ENCODE results near the gene KSR2.

KSR2 gene

GRCh38 chr12:117692512-117692911 lies 276.3 kb downstream of the KSR2 start:
- DNase-seq (ENCODE audit: low read depth in 2 of 2) = no peak

- no peak for DNase-seq (ENCODE audit: low read depth in 2 of 2)
These were observed 278.9 kb downstream of the KSR2 start for GRCh38 chr12:117689857-117690256.

- no peak for DNase-seq (ENCODE audit: low read depth in 2 of 2)
These were observed 280.3 kb downstream of the KSR2 start for GRCh38 chr12:117688446-117688845.

GRCh38 chr12:117686911-117687377 lies 281.8 kb downstream of the KSR2 start:
- DNase-seq (ENCODE audit: low read depth in 2 of 2) = no peak

GRCh38 chr12:117686210-117686609 lies 282.6 kb downstream of the KSR2 start:
- no peak for DNase-seq (ENCODE audit: low read depth in 2 of 2)

GRCh38 chr12:117685110-117685926 lies 283.5 kb downstream of the KSR2 start:
- DNase-seq (ENCODE audit: low read depth in 2 of 2) = no peak

- no peak for DNase-seq (ENCODE audit: low read depth in 2 of 2)
These were observed 284.3 kb downstream of the KSR2 start for GRCh38 chr12:117684471-117684870.

GRCh38 chr12:117680312-117680711 lies 288.5 kb downstream of the KSR2 start:
- DNase-seq (ENCODE audit: low read depth in 2 of 2) = no peak

- DNase-seq (ENCODE audit: low read depth in 2 of 2) = no peak
These were observed 289.0 kb downstream of the KSR2 start for GRCh38 chr12:117679776-117680175.

GRCh38 chr12:117674763-117675162 lies 294.0 kb downstream of the KSR2 start:
- DNase-seq (ENCODE audit: low read depth in 2 of 2) = no peak

- no peak for DNase-seq (ENCODE audit: low read depth in 2 of 2)
These were observed 294.5 kb downstream of the KSR2 start for GRCh38 chr12:117674313-117674712.

- DNase-seq (ENCODE audit: low read depth in 2 of 2) = no peak
These were observed 297.1 kb downstream of the KSR2 start for GRCh38 chr12:117671734-117672133.

- no peak for DNase-seq (ENCODE audit: low read depth in 2 of 2)
These were observed 304.6 kb downstream of the KSR2 start for GRCh38 chr12:117664169-117664568.

GRCh38 chr12:117662620-117663395 lies 306.0 kb downstream of the KSR2 start:
- no peak for DNase-seq (ENCODE audit: low read depth in 2 of 2)

GRCh38 chr12:117662220-117662619 lies 306.6 kb downstream of the KSR2 start:
- DNase-seq (ENCODE audit: low read depth in 2 of 2) = no peak

GRCh38 chr12:117661471-117661870 lies 307.3 kb downstream of the KSR2 start:
- no peak for DNase-seq (ENCODE audit: low read depth in 2 of 2)

GRCh38 chr12:117660896-117661295 lies 307.9 kb downstream of the KSR2 start:
- DNase-seq (ENCODE audit: low read depth in 2 of 2) = no peak

GRCh38 chr12:117658226-117658625 lies 310.6 kb downstream of the KSR2 start:
- DNase-seq (ENCODE audit: low read depth in 2 of 2) = no peak

GRCh38 chr12:117649796-117650195 lies 319.0 kb downstream of the KSR2 start:
- DNase-seq (ENCODE audit: low read depth in 2 of 2) = no peak

- DNase-seq (ENCODE audit: low read depth in 2 of 2) = no peak
These were observed 322.3 kb downstream of the KSR2 start for GRCh38 chr12:117646520-117646919.

- DNase-seq (ENCODE audit: low read depth in 2 of 2) = no peak
These were observed 323.3 kb downstream of the KSR2 start for GRCh38 chr12:117645473-117645872.

GRCh38 chr12:117643971-117644370 lies 324.8 kb downstream of the KSR2 start:
- DNase-seq (ENCODE audit: low read depth in 2 of 2) = no peak

GRCh38 chr12:117641885-117642284 lies 326.9 kb downstream of the KSR2 start:
- DNase-seq (ENCODE audit: low read depth in 2 of 2) = no peak

Measured in stimulated activated CD8-positive, alpha-beta memory T cell treated with anti-CD3 and anti-CD28 coated beads, Interleukin-15, amount 100 ng/mL, for 48 hours (primary cell).